Activated CD4-positive, alpha-beta T cell treated with anti-CD3 and anti-CD28 coated beads, Interleukin-2, Interleukin-4, amounts not matched to agents 100 ng/mL and 50 ng/mL, durations not matched to agents 16 hours and 8 hours (primary cell): Measurements from ENCODE around the gene CRYGC.

ENCODE experiments used
- DNase-seq: peaks from one replicate; pipeline ENCODE4 v3.0.0-alpha.2; 2020; ENCODE audit warnings: low spot score

CRYGC gene

DNA sequence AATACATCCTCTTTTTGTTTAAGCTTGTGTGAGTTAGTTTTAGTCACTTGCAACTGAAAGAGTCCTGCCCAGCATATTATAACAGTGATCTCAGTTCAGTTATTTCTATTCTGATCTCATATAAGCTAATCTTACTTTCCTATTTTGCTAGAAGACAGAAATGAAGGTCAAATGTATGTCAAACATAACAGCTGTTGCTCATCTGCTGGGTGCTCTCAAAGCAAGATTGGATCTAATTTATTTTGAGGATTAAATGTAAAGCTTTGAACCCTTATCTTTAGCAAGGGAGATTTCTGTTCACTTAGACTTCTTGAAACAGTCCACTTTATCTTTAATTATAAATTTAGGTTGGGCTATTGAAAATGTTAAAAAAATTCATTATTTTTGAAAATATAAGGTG lies 36.5 kb downstream of the CRYGC start:
- DNase-seq = no peak

DNA sequence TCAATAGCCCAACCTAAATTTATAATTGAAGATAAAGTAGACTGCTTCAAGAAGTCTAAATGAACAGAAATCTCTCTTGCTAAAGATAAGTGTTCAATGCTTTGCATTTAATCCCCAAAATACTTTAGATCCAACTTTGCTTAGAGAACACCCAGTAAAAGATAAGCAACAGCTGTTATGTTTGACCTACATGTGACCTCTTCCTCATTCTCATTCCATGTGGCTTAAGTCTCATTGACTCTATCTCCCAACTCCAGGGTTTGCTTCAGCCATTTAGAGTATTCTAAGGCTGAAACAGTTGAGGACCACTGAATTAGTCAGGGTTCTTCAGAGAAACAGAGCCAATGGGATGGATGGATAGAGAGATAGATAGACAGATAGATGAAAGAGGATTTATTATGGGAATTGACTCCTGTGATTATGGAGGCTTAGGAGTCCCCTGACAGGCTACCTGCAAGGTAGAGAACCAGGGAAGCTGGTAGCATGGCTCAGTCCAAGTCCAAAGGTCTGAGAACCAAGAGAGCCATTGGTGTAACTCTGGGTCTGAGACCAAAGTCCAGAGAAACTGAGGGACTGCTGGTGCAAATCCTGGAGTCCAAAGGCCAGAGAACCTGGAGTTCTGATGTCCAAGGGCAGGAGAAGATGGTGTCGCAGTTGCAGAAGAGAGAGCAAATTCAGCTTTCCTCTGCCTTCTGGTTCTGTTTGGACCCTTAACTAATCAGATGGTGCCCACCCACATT lies 37.4 kb downstream of the CRYGC start:
- DNase-seq = no peak

- DNase-seq = no peak
Measured at GRCh38 chr2:208090420-208090819, 39.2 kb downstream of the CRYGC start.

DNA sequence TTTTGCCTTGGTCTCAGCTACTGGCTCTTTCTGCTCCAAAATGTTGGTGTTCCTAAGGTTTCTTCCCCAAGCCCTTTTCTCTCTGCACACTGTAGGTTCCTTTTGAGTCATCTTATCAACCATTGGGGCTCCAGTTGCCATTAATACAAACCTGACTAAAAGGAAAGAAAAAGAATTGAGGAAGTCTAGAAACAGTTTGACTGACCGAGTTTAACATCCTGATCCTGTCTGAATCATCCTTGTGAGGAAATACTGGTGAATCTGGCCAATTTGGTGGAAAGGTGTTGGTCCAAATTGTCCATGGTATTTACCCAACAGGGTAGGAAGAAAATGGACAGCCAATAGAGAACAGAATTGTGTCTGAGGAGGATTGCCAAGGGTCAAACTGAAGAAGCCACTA lies 43.6 kb downstream of the CRYGC start:
- DNase-seq = no peak

DNA sequence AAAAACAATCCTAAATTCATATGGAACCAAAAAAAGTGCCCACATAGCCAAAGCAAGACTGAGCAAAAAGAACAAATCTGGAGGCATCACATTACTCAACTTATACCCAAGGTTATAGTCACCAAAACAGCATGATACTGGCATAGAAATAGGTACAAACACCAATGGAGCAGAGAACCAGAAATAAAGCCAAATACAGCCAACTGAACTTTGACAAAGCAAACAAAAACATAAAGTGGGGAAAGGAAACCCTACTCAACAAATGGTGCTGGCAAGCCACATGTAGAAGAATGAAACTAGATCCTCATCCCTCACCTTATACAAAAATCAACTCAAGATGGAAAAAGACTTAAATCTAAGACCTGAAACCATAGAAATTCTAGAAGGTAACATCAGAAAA lies 45.8 kb downstream of the CRYGC start:
- no peak for DNase-seq
